Mesothelial cell of epicardium (in vitro differentiated cells): Measurements from ENCODE around the gene MAML2. TPM values are rescaled to one million over a fixed set of nuclear protein-coding genes. Genes with fewer than 3 reads are reported as not detected.
A peak's percentile ranks its signal among the peaks of the same experiment; 100 is the strongest.

Source experiments
- DNase-seq, 2 experiments: peaks; one replicate each; pipeline ENCODE4 v3.0.0; 2021; ENCODE audit warnings: low spot score in 2 of 2; ENCODE audit not compliant: unreplicated experiment in 2 of 2
- H3K27ac Mint-ChIP-seq: 2 replicates; pipeline ENCODE4 v1.8.0; 2021; ENCODE audit warnings: mixed read lengths
- H3K27me3 Mint-ChIP-seq: 2 replicates; pipeline ENCODE4 v1.8.0; 2021; ENCODE audit warnings: low read depth, mixed read lengths
- H3K36me3 Mint-ChIP-seq: 2 replicates; pipeline ENCODE4 v1.8.0; 2021; ENCODE audit warnings: mixed read lengths
- H3K4me1 Mint-ChIP-seq: 2 replicates; pipeline ENCODE4 v1.8.0; 2021; ENCODE audit warnings: mixed read lengths
- H3K4me3 Mint-ChIP-seq: 2 replicates; pipeline ENCODE4 v1.8.0; 2021; ENCODE audit warnings: mild to moderate bottlenecking, moderate library complexity, mixed read lengths
- H3K9me3 Mint-ChIP-seq: 2 replicates; pipeline ENCODE4 v1.8.0; 2021; ENCODE audit warnings: mixed read lengths
- CTCF ChIP-seq: fragments of 200-600 bp; sonication (generic); IDR thresholded peaks from one replicate; pipeline ENCODE4 v1.5.0; 2021; ENCODE audit warnings: antibody characterized with exemption; ENCODE audit not compliant: unreplicated experiment
- total RNA-seq: library from RNA; stranded (reverse); gene quantifications from 3 replicates; pipeline ENCODE4 v1.2.1, GENCODE V29; 2021

The MAML2 gene
- total RNA-seq, 1 donor from 2014 or later: 38.3 TPM

DNA sequence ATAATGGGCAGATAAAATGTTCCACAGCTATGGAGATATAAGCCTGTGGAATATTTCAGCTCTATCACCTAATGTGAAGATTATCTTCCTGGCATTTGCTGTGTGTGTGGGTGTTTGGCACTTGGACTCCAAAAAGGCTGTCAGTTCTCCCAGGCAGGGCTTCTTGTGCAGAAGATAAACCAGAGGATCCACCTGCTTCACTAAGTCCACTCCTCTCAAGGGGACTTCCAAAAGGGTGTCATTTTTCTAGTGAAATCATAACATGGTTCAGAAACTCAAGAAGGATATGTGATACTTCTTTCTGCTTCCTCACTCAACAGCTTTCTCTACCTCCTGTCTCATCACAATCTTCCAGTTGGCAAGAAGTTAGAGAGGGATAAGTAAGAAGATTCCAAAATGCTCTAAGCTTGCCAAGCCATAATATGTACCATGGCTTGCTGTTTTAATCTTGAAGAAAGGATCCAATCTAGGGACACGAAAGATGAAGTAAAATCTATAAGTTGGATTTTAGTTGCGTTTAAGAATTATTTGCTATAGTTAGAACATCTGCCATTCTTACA, 212.9 kb downstream of the MAML2 start:
- no peak for DNase-seq
- H3K4me1 Mint-ChIP-seq: peaks cover 17% of the 10 kb centered on the region
- no peak overlapping the region for H3K27ac Mint-ChIP-seq
- no peak overlapping the region for H3K4me3 Mint-ChIP-seq
- TF ChIP-seq CTCF: no peak
- peaks cover 8% of the 10 kb centered on the region for H3K36me3 Mint-ChIP-seq
- no peaks in the 10 kb centered on the region for H3K27me3 Mint-ChIP-seq
- no peaks in the 10 kb centered on the region for H3K9me3 Mint-ChIP-seq

DNA sequence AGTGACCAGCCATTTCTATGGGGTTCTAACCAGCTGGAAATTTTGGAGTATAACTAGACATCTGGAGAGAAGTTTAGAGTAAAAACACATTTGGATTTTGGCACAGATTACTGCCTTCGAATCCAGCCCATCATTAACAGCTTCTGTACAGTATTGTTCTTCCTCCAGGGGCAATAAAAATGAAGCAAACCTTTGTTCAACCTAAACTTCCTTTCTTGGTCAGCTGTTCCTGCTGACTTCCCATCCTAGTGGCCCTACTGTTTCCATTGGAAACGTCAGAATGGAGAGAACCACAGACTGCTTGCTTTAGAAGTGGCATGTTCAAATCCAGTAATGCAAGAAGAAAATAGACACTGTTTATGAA, 215.4 kb downstream of the MAML2 start:
- no peak for TF ChIP-seq CTCF
- no peaks in the 10 kb centered on the region for H3K9me3 Mint-ChIP-seq
- H3K27ac Mint-ChIP-seq: no peak overlapping the region
- H3K4me1 Mint-ChIP-seq: peaks cover 19% of the 10 kb centered on the region
- no peaks in the 10 kb centered on the region for H3K27me3 Mint-ChIP-seq
- H3K4me3 Mint-ChIP-seq: no peak overlapping the region
- H3K36me3 Mint-ChIP-seq: peaks cover 8% of the 10 kb centered on the region
- no peak for DNase-seq

GRCh38 chr11:96126917-96127595, 215.9 kb downstream of the MAML2 start:
- Mint-ChIP-seq H3K36me3 (peaks cover 8% of the 10 kb centered on the region), H3K27ac (peak overlapping the region; percentile 10), H3K4me3 (no peak overlapping the region), H3K27me3 (no peaks in the 10 kb centered on the region), H3K4me1 (peaks cover 24% of the 10 kb centered on the region), H3K9me3 (no peaks in the 10 kb centered on the region)
- TF ChIP-seq CTCF: no peak
- no peak for DNase-seq

- Mint-ChIP-seq H3K9me3 (no peaks in the 10 kb centered on the region), H3K4me3 (no peak overlapping the region), H3K36me3 (peaks cover 8% of the 10 kb centered on the region), H3K4me1 (peaks cover 27% of the 10 kb centered on the region), H3K27me3 (no peaks in the 10 kb centered on the region), H3K27ac (no peak overlapping the region)
- TF ChIP-seq CTCF: no peak
- DNase-seq: no peak
These were observed 217.6 kb downstream of the MAML2 start for GRCh38 chr11:96125400-96125799.

DNA sequence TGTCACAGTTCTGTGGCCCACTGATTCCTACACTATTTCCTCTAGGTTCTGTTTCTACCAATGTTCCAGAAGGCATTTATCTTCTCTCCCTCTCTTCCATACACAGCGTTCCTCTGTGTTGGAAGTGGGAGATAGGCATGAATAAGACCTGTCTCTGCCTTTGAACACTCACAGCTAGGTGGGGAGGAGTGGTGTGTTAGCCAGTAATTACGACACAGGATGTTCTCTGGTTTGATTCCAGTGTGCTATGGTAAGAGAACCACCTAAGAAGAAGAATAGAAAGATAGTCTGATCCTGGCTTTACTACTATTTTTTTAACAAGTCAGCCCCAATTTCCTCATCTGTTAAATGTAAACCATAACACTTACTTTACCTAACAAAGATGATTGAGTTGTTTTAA, 218.8 kb downstream of the MAML2 start:
- Mint-ChIP-seq H3K36me3 (no peaks in the 10 kb centered on the region), H3K9me3 (no peaks in the 10 kb centered on the region), H3K4me3 (no peak overlapping the region), H3K27ac (no peak overlapping the region), H3K4me1 (peaks cover 27% of the 10 kb centered on the region), H3K27me3 (no peaks in the 10 kb centered on the region)
- no peak for DNase-seq
- no peak for TF ChIP-seq CTCF
